ENCODE data around the gene MRPS31.
"Not testable (repeated sequence)": the region's sequence is repeated elsewhere in the genome, so short reads cannot be mapped to it uniquely, and the experiment has no call there.

The MRPS31 gene

DNA sequence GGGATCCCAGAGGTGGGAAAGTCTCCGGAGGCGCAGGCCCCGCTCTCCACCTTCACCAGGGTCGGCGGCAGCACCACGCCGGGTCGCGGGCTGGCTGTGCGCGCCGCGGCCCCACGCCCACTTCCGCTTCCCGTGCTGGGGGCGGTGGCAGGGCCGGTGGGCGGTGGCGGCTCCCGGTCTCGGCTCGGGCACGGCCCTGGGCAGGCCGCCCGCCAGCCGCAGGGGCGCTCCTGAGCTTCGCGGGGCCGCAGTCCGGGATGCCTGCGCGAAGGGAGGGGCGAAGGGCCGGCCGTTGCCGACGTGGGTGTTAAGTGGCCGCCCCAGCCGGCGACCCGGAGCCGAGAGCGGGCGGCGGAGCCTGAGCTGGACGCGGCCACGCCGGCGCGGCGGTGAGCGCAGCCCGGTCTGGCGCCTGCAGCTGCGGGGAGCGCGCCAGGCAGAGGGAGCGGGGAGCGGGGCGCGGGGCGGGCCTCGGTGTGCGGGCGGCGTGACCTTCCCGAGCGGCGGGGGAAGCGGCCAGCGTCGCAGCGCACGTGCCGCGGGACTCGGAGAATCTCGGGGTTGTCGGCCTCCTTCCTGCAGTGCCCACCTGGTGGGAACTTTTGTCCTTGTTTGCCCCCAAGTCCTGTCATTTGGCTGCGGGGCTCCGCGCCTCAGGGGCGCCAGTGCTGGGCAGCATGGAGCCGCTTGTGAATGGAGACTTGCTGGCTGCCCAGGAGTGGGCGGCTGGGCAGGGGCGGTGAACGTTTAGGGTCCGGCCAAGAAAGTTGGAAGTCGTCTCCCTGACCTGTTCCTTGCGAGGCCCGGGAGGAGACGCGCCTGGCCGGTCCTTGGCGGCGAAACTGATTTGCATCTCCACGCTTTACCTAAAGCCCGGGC lies 18.5 kb upstream of the MRPS31 start, which contains the start of gene SLC25A15:
Gene SLC25A15, plus strand, starts transcription at position 337 of the 879 bp plus-strand sequence. CDS start 3,616 bp downstream, outside the sequence.
- no peak for DNase-seq

GRCh38 chr13:40788540-40789274 lies 17.7 kb upstream of the MRPS31 start:
- not testable (repeated sequence) for DNase-seq

- DNase-seq = no peak
Observed at GRCh38 chr13:40787062-40787461, 16.1 kb upstream of the MRPS31 start.

- DNase-seq = no peak
Observed at GRCh38 chr13:40786568-40786996, 15.6 kb upstream of the MRPS31 start.

DNA sequence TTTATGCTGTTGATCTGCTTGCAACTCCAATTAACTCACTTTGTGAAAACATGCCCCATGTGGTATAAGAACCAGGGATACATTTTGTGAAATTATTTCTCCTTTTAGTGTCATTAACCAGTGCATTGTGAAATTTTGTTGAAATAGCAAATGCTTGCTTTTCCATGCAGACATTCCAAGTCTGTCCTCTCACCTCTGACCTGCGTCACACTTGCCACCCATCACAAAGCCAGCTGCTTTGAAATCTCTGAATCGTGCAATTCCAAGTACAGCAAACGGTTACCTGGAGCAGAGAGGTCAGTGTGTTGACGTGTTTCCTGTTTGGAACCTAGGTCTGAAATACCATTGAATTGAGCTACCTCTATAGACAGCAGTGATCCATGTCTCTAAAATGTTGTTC lies 13.6 kb upstream of the MRPS31 start:
- DNase-seq = no peak

DNA sequence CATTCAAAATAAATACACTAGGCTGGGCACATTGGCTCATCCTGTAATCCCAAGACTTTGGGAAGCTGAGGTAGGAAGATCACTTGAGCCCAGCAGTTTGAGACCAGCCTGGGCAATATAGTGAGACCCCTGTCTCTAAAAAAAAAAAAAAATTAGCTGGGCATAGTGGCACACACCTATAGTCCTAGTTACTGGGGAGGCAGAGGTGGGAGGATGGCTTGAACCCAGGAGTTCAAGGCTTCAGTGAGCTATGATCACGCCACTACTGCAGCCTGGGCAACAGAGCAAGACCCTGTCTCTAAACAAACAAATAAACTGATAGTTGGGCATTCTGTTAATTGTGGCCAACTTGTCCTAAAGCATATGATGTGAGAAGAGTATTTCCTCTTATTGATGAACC lies 12.0 kb upstream of the MRPS31 start:
- not testable (repeated sequence) for DNase-seq

- DNase-seq = no peak
Observed at GRCh38 chr13:40781717-40782116, 10.7 kb upstream of the MRPS31 start.

GRCh38 chr13:40780822-40781401 lies 9.9 kb upstream of the MRPS31 start:
- no peak for DNase-seq

- DNase-seq = no peak
Observed at GRCh38 chr13:40779796-40780285, 8.9 kb upstream of the MRPS31 start.

DNA sequence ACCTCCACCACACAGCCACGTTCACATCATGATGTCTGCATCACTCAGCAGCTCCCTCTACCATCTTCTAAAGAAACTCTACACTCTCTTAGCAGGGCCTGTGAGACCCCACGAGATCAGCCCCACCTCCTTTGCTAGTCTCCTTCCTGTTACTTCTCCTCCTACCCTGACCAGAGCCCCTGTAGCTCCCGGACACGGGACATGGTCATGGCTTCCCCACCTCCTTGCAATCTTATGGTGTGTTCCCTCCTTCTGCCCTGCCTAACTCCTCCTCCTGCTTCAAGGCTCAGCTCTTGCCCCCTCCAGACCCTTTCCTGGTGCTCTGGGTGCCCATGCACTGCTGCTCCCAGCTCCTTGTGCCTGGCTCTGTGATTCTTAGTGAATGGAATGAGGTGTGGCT lies 8.1 kb upstream of the MRPS31 start:
- DNase-seq = no peak

GRCh38 chr13:40777809-40778175 lies 6.8 kb upstream of the MRPS31 start:
- DNase-seq = no peak

GRCh38 chr13:40777166-40777808 lies 6.3 kb upstream of the MRPS31 start:
- no peak for DNase-seq

- no peak for DNase-seq
Observed at GRCh38 chr13:40776681-40777165, 5.7 kb upstream of the MRPS31 start.

GRCh38 chr13:40776232-40776631 lies 5.2 kb upstream of the MRPS31 start:
- DNase-seq = no peak

DNA sequence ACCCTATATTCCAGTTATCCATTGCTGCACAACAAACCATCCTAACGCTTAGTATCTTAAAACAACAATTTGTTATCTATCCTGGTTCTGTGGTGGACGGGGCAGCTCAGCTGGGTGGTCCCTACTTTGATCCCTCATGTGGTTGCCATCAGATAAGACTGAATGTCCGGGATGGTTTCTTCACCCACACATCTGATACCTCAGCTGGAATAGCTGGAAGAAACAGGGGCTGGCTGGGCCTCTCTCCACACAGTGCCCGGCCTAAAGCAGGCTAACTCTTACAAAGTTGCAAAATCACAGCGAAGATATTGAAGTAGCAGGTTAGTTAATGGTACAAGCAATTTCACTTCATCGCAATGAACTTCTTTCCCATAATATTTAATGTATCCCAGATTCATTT lies 3.7 kb upstream of the MRPS31 start:
- no peak for DNase-seq

- no peak for DNase-seq
Observed at GRCh38 chr13:40772765-40773473, 1.9 kb upstream of the MRPS31 start.

DNA sequence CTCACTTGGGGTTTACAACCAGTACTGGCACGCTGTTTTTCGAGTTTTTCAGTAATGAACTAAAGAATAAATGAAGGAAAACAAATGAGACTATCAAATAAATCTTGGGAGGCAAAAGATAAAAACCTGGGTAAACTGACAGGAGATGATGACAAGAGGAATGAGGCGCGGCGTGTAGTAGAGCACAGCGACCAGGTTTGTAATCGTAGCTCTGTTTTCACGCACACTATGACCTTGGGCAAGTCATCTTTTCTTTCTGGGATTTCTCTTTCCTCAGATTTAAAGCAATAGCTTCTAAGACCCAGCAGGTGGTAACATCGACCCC lies 419 bp downstream of the MRPS31 start:
- DNase-seq = no peak

DNA sequence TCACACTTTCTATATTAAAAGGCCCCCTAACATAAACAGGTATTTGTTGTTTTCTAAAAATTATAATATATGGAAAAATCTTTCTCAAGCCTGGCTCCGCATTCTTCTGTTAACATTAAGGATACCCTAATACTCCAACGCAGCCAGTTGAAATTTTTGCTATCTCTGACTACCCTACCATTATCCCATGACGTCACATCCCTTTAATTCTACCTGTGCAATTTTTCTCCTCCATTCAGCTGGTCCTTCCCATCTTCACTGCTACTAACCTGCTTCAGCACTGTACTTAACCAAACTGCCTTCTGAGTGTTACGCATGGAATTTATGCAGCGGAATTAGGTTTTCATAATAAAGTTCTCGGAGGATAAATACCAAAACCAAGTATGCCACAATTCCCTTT lies 1.0 kb downstream of the MRPS31 start:
- no peak for DNase-seq

GRCh38 chr13:40765602-40766001 lies 5.4 kb downstream of the MRPS31 start:
- DNase-seq = no peak

GRCh38 chr13:40764587-40765403 lies 6.2 kb downstream of the MRPS31 start:
- DNase-seq = no peak

GRCh38 chr13:40762849-40763248 lies 8.1 kb downstream of the MRPS31 start:
- no peak for DNase-seq

Measured in DMS79 (cell line).